HG02571 (cell line): Measurements from ENCODE around the gene MEDAG.

Source experiments
- ATAC-seq: cut with Tn5 transposase; IDR thresholded peaks from one replicate; pipeline ENCODE4 v1.9.1; 2021; ENCODE audit warnings: mild to moderate bottlenecking, moderate library complexity; ENCODE audit not compliant: unreplicated experiment

MEDAG gene

GRCh38 chr13:30872685-30873461 lies 33.2 kb upstream of the MEDAG start:
- ATAC-seq = no peak

GRCh38 chr13:30873499-30873898 lies 32.6 kb upstream of the MEDAG start:
- no peak for ATAC-seq

GRCh38 chr13:30874111-30874510 lies 32.0 kb upstream of the MEDAG start:
- no peak for ATAC-seq

GRCh38 chr13:30874561-30874960 lies 31.5 kb upstream of the MEDAG start:
- no peak for ATAC-seq

- no peak for ATAC-seq
Measured at GRCh38 chr13:30877335-30877734, 28.7 kb upstream of the MEDAG start.

- no peak for ATAC-seq
Measured at GRCh38 chr13:30880151-30880855, 25.8 kb upstream of the MEDAG start.

GRCh38 chr13:30880856-30881155 lies 25.3 kb upstream of the MEDAG start:
- no peak for ATAC-seq

- ATAC-seq = no peak
Measured at GRCh38 chr13:30881191-30881651, 24.9 kb upstream of the MEDAG start.

GRCh38 chr13:30882026-30882850 lies 23.8 kb upstream of the MEDAG start:
- ATAC-seq = no peak

GRCh38 chr13:30882996-30883766 lies 22.9 kb upstream of the MEDAG start:
- ATAC-seq = no peak

GRCh38 chr13:30884543-30884942 lies 21.5 kb upstream of the MEDAG start:
- ATAC-seq = no peak

GRCh38 chr13:30889196-30889690 lies 16.8 kb upstream of the MEDAG start:
- no peak for ATAC-seq

GRCh38 chr13:30892966-30893365 lies 13.1 kb upstream of the MEDAG start:
- ATAC-seq = no peak

GRCh38 chr13:30895773-30896172 lies 10.3 kb upstream of the MEDAG start:
- no peak for ATAC-seq

GRCh38 chr13:30898070-30898469 lies 8.0 kb upstream of the MEDAG start:
- no peak for ATAC-seq

- ATAC-seq = no peak
Measured at GRCh38 chr13:30898678-30899241, 7.3 kb upstream of the MEDAG start.

GRCh38 chr13:30900436-30900835 lies 5.6 kb upstream of the MEDAG start:
- ATAC-seq = no peak

GRCh38 chr13:30900952-30901749 lies 4.9 kb upstream of the MEDAG start:
- ATAC-seq = no peak

GRCh38 chr13:30904043-30904442 lies 2.0 kb upstream of the MEDAG start:
- no peak for ATAC-seq
